IPS-18a (cell line): Measurements from ENCODE around the gene CLDN9.

Experiments
- H3K27ac ChIP-seq: one replicate; pipeline ENCODE4 v1.5.1; 2013; ENCODE audit warnings: low read length
- H3K27me3 ChIP-seq: one replicate; pipeline ENCODE4 v1.6.1; 2013; ENCODE audit warnings: mild to moderate bottlenecking, low read length; ENCODE audit not compliant: control insufficient read depth, insufficient read depth
- H3K36me3 ChIP-seq: one replicate; pipeline ENCODE4 v1.6.1; 2013; ENCODE audit warnings: low read depth, low read length; ENCODE audit not compliant: control insufficient read depth
- H3K4me1 ChIP-seq: one replicate; pipeline ENCODE4 v1.6.1; 2013; ENCODE audit warnings: low read depth, low read length; ENCODE audit not compliant: control insufficient read depth
- H3K4me3 ChIP-seq: one replicate; pipeline ENCODE4 v1.5.1; 2013; ENCODE audit warnings: low read length
- H3K9ac ChIP-seq: one replicate; pipeline ENCODE4 v1.6.1; 2013; ENCODE audit warnings: mild to moderate bottlenecking, low read length, moderate library complexity
- H3K9me3 ChIP-seq: one replicate; pipeline ENCODE4 v1.6.1; 2013; ENCODE audit warnings: low read depth, low read length; ENCODE audit not compliant: control insufficient read depth

The CLDN9 gene

DNA sequence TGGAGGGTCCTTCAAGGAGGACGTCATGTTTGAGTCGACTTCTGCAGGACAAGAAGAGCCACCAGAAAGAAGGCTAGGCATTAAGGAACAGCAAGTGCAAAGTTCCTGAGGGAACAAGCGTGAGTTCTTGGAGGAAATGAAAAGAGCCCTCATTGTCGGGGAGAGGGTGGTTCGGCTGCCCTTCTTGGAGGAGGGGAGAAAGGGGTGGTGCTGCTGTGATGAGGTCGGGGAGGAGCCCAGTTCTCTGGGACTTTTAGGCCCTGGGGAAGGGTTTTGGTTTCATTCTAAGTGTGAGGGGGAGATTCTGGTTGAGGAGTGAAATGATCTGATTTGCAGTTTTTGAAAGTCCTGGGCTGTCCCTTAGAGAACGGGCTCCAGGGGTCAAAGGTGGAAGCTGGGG is 19.9 kb downstream of the CLDN9 start:
- peaks cover 29% of the 10 kb centered on the region for H3K27me3 ChIP-seq
- H3K9ac ChIP-seq = no peak overlapping the region
- H3K4me3 ChIP-seq = no peak overlapping the region
- H3K27ac ChIP-seq = no peak overlapping the region
- no peaks in the 10 kb centered on the region for H3K36me3 ChIP-seq
- no peaks in the 10 kb centered on the region for H3K9me3 ChIP-seq
- H3K4me1 ChIP-seq = peaks cover 3% of the 10 kb centered on the region

DNA sequence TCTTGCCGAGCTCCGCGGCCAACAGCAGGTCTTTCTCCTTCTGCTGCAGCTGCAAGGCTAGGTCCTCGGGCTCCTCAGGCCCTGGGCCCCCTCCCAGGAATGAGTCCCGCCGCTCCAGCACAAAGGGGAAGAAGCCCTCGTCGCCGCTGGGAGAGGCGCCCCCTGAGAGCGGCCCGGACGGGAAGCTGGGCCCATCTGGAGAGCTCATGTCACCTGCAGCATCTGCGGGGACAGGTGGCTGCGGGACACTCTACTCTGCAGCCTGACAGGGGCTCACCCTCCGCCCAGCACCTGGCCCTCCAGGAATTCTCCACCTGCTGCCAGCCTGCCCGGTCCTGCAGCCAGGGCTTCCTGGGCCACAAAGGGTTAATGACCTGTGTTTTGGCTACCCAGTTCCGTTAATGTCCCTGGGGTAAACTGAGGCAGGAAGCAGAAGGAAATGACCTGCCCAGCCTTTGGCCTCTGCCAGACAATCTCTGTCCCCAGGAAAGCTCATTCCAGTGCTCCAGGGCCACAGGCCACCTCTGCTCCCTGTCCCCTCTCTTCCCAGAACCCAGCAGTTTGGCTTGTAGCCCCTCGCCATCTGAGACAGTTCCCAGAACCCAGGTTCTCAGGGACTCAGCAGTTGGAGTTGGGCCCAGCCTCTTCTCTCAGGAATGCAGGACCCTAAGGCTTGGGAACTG is 22.7 kb downstream of the CLDN9 start:
- H3K27me3 ChIP-seq = peaks cover 38% of the 10 kb centered on the region
- no peaks in the 10 kb centered on the region for H3K36me3 ChIP-seq
- no peaks in the 10 kb centered on the region for H3K4me1 ChIP-seq
- no peaks in the 10 kb centered on the region for H3K9me3 ChIP-seq
- H3K4me3 ChIP-seq = peak overlapping the region; percentile 61
- no peak overlapping the region for H3K27ac ChIP-seq
- no peak overlapping the region for H3K9ac ChIP-seq

DNA sequence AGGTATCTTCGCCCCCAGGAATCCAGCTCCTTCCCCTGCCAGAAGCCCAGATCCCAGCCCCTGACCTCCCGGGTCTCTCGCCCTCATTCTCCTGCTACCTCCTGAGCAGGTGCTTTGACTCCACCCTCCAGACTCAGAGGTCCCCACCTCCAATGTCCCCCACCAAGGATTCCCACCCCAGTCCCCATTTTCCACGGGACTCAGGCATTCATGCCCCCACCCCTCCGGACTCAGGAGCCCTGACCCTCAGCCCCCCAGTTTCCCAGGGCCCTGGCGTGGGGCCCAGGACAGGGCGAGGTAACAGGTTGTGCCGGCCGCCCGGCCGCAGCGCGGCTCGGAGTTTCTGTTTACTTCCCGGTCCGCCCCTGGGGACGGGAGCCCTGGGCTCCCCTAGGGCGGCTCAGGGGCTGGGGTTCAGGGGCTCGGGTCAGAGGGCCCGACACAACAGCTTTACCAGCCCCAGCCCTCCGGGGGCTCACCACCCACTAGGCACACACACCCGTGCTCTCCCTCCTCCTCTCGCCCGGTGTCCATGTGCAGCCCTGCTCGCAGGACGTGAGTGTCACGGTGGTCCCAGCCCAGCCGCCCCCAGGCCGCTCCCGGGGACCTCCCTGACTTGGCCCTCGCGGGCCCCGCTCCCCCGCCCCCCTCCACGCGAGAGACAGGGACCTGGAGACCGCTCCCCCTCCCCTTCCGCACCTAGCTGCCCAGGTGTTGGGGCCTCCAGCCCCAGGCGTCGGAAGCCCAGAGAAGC is 23.4 kb downstream of the CLDN9 start:
- H3K27me3 ChIP-seq = peaks cover 38% of the 10 kb centered on the region
- no peaks in the 10 kb centered on the region for H3K9me3 ChIP-seq
- H3K9ac ChIP-seq = no peak overlapping the region
- H3K4me1 ChIP-seq = no peaks in the 10 kb centered on the region
- H3K27ac ChIP-seq = no peak overlapping the region
- peak overlapping the region; percentile 61 for H3K4me3 ChIP-seq
- no peaks in the 10 kb centered on the region for H3K36me3 ChIP-seq

DNA sequence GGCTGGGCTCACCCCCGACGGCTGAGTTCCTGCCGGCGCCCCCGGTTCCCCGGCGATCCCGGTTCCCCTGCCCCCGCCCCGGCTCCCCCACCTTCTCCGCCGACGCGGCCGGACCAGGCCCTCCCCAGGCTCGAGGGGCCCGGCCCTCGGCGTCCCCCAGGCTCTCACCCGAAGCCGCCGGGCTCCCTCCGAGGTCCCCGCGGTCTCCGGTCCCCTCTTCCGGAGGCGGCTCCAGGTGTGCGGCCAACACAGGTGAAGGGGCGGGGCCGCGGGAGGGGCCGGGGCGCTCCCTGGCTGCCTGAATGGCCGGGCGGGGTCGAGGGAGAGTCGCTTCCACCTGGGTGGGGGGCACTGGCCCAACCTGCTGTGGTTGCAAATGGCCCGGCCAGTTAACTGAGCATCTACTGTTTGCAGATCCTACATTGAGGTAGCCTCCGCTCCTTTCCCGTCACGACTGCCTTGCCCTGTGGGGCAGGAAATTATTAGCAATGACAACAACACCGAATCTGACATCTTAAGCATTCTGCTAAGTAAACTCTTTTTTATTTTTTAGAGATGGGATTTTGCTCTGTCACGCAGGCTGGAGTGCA is 24.1 kb downstream of the CLDN9 start, which contains the start of gene BICDL2:
BICDL2 (minus strand) TSS at position 219 of the 590 bp plus-strand sequence. CDS start 1,448 bp downstream, outside the sequence.
- Histone ChIP-seq H3K9me3 (no peaks in the 10 kb centered on the region), H3K4me1 (no peaks in the 10 kb centered on the region), H3K27ac (no peak within 1 kb of the TSS), H3K4me3 (peak within 1 kb of the TSS; percentile 61), H3K36me3 (no peaks in the 10 kb centered on the region), H3K27me3 (peaks cover 38% of the 10 kb centered on the region), H3K9ac (no peak within 1 kb of the TSS)

DNA sequence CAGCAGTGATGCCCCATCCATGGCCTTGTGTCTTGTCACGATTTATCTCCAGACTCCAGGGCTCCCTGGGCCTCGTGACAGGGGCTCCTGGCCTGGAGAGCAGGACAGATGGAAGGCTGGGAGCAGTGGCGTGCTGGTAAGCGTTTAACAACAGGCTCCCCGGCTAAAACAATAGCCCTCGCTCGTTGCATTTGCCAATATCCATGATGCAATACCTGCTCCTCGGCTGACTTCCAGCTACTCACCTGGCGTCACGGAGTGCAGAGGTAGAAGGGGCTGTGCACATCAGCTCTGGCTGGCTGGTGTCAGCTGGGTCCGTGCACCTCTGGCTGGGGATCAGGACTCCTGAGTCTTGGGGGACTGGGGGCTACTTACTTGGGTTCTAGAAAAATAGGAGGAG is 25.5 kb downstream of the CLDN9 start:
- Histone ChIP-seq H3K27me3 (peaks cover 38% of the 10 kb centered on the region), H3K4me1 (no peaks in the 10 kb centered on the region), H3K9me3 (no peaks in the 10 kb centered on the region), H3K36me3 (no peaks in the 10 kb centered on the region), H3K9ac (no peak overlapping the region), H3K27ac (no peak overlapping the region), H3K4me3 (no peak overlapping the region)

DNA sequence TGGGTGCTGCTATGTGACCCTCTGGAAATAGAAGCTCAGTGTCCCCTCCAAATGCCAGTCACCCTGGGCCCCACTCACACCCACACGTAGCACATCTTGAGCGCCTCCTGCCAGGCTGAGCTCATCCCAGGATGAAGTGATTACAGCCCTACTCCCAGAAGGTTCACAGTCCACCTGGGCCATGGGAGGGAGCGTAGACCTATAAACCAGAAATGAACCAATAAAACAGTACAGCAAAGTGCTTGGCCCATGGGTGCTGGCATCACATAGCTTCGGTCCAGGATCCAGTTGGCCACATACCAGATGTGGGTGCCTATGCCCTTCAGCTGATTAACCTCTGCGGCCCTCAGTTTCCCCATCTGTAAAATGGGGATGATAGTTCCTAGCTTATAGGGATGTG is 26.2 kb downstream of the CLDN9 start:
- Histone ChIP-seq H3K9ac (no peak overlapping the region), H3K27ac (no peak overlapping the region), H3K27me3 (peaks cover 38% of the 10 kb centered on the region), H3K36me3 (no peaks in the 10 kb centered on the region), H3K4me3 (no peak overlapping the region), H3K9me3 (no peaks in the 10 kb centered on the region), H3K4me1 (no peaks in the 10 kb centered on the region)

DNA sequence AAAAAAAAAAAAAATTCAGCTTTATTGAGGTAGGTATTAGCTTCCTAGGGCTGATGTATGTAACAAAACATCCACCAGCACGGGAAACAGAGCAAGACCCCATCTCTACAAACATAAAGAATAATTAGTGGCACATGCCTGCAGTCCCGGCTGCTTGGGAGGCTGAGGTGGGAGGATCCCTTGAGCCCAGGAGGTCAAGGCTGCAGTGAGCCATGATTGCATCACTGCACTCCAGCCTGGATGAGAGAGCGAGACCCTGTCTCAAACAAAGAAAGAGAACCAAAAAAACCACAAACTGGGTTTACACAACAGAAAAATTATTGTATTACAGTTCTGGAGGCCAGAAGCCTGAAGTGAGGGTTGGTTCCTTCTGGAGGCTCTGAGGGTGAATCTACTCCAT is 29.7 kb downstream of the CLDN9 start:
- Histone ChIP-seq H3K27me3 (peaks cover 35% of the 10 kb centered on the region), H3K9ac (no peak overlapping the region), H3K4me3 (no peak overlapping the region)

DNA sequence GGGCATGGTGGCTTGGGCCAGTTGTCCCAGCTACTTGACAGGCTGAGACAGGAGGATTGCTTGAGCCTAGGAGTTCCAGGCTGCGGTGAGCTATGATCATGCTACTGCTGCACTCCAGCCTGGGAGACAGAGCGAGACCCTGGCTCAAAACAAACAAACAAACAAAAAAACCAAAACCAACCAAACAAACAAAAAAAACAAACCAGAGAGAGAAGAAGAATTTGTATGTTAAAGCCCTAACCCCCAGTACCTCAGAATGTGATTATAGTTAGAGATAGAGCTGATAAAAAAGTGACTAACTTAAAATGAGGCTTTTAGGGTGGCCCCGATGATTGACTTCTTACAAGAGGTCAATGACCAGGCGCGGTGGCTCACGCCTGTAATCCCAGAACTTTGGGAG is 32.0 kb downstream of the CLDN9 start:
- H3K27ac ChIP-seq = no peak overlapping the region
- H3K27me3 ChIP-seq = peaks cover 39% of the 10 kb centered on the region
- H3K9ac ChIP-seq = no peak overlapping the region
- no peaks in the 10 kb centered on the region for H3K4me1 ChIP-seq
- H3K9me3 ChIP-seq = no peaks in the 10 kb centered on the region
- no peaks in the 10 kb centered on the region for H3K36me3 ChIP-seq
- peak overlapping the region; percentile 70 for H3K4me3 ChIP-seq

More for the DNA sequence above, 29.7 kb downstream of the CLDN9 start:
- no peaks in the 10 kb centered on the region for H3K9me3 ChIP-seq
- H3K4me1 ChIP-seq = no peaks in the 10 kb centered on the region
- H3K36me3 ChIP-seq = no peaks in the 10 kb centered on the region
- H3K27ac ChIP-seq = no peak overlapping the region

DNA sequence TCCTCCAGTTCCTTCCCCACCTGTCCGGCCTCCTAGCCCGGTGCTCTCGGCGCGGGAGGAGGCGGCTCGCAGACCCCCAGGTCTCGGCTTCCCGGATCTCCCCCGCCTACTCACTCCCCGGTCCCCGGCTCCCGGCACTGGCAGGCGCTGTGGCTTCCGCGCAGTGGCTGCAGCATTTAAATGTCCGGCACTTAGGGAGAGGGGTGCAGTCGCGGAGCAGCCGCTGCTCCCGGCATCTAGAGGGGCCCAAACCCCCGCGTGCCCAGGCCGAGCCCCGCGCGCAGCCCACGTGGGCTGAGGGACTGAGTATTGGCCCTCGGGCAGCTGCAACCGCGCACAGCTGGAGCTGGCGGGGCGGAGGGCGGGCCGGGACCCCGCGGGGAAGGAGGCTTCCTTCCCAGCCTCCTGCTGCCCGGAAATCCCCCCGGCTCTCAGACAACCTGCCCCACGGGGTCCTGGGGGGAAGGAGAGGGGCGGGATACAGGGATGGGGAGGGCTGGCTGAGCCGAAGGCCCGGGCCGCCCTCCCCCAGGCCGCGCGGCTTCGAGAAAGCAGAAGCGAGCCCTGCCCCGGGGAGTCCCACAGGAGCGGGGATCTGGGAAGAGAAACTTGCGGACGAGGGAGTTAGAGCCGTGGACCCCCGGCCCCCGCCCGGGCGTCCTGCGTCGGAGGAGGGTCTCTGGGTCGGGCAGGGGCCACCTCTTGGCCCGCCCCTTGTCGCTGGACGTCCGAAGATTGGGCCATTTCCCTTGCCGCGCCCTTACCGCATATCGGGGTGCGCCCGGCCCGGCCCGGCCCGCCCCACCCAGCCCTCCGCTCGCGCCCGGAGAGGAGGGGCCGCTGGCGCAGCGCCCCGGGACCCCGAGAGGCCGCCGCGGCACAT is 33.3 kb downstream of the CLDN9 start, which contains the start of gene MMP25:
MMP25 (plus strand) TSS at position 804 of the 883 bp plus-strand sequence. CDS start 357 bp downstream, outside the sequence.
- H3K9ac ChIP-seq = peak within 1 kb of the TSS; percentile 42
- no peaks in the 10 kb centered on the region for H3K4me1 ChIP-seq
- H3K27ac ChIP-seq = no peak within 1 kb of the TSS
- H3K9me3 ChIP-seq = no peaks in the 10 kb centered on the region
- peak within 1 kb of the TSS; percentile 70 for H3K4me3 ChIP-seq
- no peaks in the 10 kb centered on the region for H3K36me3 ChIP-seq
- H3K27me3 ChIP-seq = peaks cover 39% of the 10 kb centered on the region

DNA sequence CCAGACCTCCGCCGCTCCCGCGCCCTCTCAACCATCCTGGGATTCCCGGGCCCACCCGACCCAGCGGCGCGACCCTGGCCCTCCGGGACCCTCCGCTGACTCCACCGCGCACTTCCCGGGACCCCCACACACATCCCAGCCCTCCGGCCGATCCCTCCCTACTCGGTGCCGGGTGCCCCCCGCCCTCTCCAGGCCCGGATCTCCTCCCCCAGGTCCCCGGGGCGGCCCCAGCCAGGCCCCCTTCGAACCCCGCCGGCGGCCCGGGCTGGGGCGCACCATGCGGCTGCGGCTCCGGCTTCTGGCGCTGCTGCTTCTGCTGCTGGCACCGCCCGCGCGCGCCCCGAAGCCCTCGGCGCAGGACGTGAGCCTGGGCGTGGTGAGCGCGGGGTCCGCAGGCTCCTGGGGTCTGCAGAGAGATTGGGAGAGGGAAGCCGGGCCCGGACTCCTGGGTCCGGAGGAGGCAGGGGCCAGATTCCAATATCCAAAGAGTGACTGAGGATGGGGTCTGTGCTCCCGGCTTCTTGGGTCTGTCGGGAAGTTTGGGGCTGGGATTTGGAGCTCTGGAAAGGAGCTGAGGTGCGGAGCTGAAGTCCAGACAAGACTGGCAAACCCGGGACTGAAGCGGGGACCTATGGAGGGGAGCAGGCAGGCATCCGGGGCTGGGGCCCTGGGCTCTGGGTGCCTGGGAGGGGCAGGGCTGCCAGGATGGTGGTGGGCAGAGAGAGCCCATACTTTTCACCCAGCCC is 34.1 kb downstream of the CLDN9 start:
- no peak overlapping the region for H3K27ac ChIP-seq
- peak overlapping the region; percentile 70 for H3K4me3 ChIP-seq
- H3K27me3 ChIP-seq = peaks cover 39% of the 10 kb centered on the region
- H3K9ac ChIP-seq = peak overlapping the region; percentile 42
- H3K36me3 ChIP-seq = no peaks in the 10 kb centered on the region
- H3K4me1 ChIP-seq = no peaks in the 10 kb centered on the region
- H3K9me3 ChIP-seq = no peaks in the 10 kb centered on the region
